ELF-1 (cell line): ENCODE measurements around the gene IRF2BPL.

Experiments used
- DNase-seq: peaks from one replicate; pipeline ENCODE4 v3.0.0-alpha.2; 2016; ENCODE audit warnings: low read depth, low spot score

Gene IRF2BPL

DNA sequence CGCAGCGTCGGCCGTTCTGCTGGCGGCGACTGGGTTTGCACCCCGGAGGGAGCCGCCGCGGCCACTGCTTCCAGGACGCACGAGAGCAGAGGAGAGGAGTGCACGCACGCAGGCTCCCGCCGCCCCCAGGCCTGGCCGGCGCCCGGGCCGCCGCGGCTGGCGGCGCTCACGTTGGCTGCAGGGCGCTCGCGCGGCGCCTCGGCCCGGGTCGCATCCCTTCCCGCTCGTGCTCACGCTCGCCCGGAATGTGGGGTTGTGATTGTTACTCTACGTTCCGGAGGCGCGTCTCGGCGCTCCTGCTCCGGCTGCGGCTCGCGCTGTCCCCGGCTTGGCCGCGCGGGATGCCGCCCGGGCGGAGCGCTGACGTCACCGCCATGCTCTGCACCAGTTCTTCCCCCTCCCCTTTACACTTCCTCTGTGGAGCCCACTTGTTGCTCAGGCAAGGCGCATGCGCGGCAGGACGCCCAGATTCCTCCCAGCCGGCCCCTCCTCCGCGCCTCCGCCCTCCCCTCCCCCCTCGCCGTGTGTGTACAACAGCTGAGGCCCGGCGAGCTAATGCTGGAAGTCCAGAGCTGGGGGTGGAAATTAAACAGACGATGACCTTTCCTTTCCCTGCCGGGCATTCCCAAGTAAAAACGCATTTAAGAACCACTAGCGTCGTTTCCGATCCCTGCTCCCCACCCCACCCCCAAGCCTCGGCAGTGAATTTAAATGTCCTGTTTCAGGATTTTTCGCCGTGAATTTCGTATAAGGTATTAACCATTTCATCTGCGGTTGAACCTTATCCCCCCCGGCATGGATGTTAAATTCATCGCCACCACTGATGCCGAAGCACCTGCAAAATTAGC is at the start of gene IRF2BPL:
Gene IRF2BPL (minus strand): TSS at position 325 of the 848 bp plus-strand sequence. CDS start 916 bp downstream, outside the sequence.
- peak; percentile 97 for DNase-seq

- DNase-seq: no peak
These were observed 48.5 kb upstream of the IRF2BPL start for GRCh38 chr14:77077040-77077439.

DNA sequence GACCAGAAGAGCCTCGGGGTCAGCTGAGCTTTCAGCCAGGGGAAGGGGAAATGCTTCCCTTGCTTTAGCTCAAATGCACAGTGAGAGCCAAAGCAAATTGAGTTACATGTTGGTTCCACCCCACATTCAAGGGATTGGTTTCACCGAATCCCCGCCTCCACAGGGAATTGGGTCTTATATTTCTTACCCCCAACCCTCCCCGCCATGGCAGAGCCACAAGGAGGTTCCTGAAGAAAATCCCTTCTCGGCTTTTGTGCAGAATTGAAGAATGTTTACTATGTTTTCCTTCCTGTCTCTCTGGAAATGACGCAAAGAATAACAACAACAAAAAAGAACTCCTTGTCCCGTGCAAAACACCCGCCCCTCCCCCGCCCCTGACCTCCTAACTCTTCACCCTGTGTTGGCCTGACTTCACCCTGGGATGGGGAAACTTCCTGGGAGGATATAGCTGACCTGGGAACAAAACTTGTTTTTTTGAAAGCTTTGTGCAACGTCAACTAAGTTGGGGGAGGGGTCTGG is 47.7 kb upstream of the IRF2BPL start:
- DNase-seq: peak; percentile 60

GRCh38 chr14:77074969-77075368 is 46.5 kb upstream of the IRF2BPL start:
- no peak for DNase-seq

DNA sequence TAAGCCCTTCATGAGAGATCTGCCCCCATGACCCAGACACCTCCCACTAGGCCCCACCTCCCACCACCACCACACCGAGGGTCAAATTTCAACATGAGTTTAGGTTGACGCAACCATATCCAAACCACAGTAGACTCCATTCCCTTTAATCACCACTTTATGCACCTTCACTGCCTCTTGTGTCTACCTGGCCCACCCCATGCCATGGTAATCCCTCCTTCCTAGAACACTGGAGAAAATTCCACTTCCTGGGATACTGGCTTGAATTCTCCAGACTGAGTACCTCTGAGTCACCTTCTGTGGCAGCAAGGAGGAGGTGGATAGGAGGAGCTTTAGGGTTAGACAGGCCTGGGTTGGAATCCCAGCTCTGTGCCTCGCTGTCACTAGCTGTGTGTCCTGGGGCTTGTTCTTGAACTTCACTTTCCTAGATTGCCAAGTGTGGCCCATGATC is 43.5 kb upstream of the IRF2BPL start:
- DNase-seq: no peak

- DNase-seq: no peak
These were observed 41.0 kb upstream of the IRF2BPL start for GRCh38 chr14:77069551-77069950.

DNA sequence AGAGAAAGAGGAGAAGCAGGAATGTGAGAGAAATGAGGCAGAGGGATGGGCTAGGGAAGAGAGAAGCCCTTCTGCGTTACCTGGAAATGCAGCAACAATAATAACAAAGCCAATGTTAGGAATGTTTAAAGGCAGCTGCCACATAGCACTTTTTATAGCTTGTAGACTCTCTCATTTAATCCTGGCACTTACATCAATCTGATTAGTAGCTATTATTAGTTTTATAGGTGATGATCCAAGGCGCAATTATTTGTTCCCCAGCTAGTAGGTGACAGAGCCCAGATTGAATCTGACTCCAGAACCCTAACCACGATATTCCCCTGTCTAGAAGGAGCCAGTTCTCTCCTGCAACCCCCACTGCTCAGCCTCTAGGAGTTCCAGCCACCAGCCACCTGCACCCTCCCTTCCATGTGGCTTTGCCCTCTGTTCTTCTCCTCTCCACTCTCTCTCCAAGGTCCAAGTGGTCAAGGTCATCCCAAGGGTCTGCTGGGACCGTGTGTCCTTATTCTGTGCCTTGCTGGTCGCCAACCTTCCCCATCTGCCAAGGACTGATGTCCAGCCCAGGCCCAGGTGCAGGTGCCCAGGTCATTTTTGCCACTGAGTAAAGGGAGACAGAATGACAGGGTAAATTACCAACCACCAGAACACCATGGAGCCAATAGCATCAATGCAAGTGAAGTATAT is 40.2 kb upstream of the IRF2BPL start:
- DNase-seq: no peak

- peak; percentile 88 for DNase-seq
These were observed 39.4 kb upstream of the IRF2BPL start for GRCh38 chr14:77067632-77068516.

GRCh38 chr14:77066578-77067172 is 38.2 kb upstream of the IRF2BPL start:
- DNase-seq: no peak

DNA sequence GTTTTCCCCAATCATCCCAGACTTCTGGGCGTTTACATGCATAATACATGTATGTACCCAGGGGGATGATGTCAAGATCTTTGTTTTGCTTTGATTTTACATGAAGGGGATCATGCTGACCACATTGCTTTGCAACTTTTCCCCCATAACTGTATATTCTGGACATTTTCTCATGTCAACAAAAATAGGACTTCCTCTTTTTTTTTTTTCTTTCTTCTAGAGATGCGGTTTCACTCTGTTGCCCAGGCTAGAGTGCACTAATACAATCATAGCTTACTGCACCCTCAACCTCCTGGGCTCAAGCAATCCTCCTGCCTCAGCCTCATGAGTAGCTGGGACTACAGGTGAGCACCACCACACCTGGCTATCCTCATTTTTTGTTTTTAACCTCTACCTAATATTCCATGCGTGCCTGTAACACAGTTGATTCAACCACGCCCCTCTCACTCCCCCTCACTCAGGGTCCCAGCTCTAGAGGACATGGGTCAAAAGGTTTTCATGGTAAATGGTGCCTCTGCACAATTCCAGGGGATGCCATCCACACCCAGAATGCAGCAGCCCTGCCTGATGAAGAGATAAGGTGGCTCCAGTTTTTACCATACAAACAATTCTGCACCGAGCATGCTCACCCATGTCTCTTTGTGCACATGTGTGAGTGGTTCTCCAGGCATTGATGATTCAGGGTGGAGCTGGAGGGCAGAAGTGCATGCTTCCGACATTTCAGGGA is 37.5 kb upstream of the IRF2BPL start:
- DNase-seq: no peak

- DNase-seq: no peak
These were observed 36.1 kb upstream of the IRF2BPL start for GRCh38 chr14:77064521-77065178.

DNA sequence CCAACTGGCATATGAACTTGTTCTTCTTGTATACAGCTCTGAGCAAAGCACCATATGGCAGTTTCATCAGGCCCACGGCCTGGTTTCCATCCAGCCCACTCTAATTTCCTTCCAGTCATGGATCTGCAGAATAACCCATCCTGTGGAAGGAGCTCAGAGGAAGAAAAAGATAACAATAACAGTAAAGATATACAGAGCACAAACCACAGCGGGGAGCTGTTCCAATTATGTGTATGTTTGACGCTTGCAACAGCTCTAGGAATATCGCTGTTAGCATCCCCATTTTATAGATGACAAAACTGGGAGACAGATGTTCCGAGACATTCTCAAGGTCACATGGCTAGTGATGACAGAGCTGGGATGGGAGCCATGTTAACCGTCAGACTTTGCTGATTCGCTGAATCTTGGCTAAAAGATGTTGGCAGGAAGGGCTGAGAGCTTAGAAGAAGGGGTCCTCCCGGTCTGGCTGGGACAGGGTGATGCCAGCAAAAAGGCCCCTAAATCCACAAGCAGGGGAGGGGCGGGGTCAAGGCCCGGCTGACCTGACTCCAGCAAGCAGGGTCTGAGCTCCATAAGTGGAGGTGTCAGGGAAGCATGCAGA is 35.2 kb upstream of the IRF2BPL start:
- DNase-seq: no peak

GRCh38 chr14:77062261-77062660 is 33.8 kb upstream of the IRF2BPL start:
- no peak for DNase-seq

DNA sequence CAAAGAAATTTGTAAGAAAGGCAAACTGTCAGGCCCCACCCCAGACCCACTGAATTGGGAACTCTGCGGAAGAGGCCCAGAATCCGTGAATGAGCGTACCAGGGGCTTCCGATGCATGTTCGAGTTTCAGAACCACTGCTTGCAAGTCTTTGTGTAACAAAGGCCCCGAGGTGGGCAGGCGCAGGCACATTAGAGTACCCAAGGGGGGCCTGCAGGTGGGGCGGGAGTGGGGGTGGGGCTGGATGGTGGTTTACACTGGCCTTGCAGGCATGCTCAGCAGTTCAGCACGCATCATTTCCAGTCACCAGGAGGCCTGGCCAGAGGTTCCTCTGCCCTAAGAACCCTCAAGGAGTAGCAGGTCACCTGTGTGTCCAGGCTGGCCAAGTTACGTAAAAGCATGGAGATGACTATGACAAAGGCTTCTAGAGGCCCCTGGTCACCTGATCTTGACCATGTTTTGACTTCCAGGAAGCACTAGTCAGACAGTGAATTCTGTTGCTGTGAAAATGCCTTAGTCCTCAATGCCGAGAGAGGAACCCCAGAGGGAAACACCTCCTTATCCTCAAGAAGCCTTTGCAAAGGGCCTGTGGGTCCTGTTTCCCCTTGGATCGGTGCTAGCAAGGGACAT is 33.2 kb upstream of the IRF2BPL start:
- DNase-seq: no peak

DNA sequence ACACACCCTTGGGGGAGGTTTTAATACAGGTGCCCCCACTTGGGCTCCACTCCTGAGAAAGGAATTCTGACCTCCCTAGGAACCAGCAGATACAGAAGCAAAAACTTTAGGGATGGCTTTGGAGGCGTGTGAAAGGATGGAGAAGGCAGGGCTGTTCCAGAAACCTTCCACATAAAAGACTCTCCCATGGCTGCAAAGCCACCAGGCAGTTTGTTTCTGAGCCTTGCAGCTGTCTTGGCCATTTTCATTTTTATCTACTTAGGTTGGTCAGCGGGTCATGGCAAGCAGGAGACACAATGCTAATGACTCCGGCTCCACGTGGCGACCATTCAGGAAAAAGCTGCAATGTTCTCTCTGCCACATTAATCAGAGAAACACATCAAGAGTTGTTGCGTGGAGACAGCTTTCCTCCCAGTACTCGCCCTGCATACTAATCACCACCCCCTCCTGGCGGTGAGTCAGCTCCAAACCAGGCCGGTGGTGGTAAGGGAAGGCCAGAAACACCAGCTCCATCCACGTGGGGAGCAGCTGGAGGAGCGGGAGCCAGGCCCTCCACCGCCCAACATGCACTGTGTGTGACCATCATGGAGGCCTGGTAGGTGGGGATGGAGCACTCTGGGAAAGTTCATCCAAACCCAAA is 30.9 kb upstream of the IRF2BPL start:
- DNase-seq: peak; percentile 85

- DNase-seq: no peak
These were observed 30.3 kb upstream of the IRF2BPL start for GRCh38 chr14:77058785-77059184.

DNA sequence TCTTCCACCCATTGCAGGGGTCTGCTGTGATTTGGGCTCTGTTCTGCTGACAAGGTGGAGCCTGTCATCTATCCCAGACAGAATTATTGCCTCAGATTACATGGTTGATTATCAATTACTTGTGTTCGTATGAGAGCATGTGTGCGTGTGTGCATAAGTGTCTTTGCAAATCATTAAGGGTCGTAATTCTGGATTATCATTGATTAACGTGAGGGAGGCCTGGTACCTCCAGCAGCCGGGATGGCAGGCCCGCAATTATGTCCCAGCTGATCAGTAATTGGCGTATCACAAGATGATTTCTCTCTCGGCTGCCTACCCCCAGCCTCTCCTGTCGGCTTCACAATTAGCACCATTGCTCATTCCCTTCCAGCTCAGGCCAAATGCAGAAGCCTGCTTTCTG is 29.6 kb upstream of the IRF2BPL start:
- DNase-seq: no peak

DNA sequence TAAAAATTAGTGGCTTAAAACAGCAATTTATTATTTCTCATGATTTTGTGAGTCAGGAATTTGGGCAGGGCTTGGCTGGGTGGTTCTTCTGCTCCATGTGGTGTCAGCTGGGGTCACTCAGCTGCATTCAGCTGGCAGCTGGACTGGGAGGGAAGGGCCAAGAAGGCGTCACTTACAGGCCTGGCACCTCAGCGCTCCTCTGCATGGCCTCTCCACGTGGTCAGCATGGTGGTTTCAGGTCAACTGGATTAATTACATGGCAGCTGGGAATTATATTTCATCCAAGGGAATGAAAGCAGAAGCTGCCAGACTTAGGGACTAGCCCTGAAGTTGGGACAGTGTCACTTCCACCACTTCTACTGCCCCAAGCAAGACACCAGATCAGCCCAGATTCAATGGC is 27.5 kb upstream of the IRF2BPL start:
- DNase-seq: no peak

DNA sequence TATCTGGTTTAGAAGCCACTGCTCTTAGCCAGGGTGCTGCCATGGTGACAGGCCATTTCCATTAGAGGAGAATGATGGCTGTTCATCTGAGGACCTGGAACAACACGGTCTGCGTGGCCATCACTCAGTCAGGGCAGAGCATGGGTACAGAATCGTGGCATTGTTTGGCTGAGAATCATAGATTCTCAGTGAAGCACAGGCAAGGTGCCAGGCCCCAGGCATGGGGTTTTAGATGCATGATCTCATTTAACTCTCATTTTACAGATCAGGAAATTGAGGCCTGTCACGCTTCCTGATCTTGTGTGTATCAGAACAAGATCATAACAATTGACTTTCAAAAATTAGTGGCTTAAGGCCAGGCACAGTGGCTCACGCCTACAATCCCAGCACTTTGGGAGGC is 26.8 kb upstream of the IRF2BPL start:
- DNase-seq: no peak
